Activated CD4-positive, alpha-beta T cell treated with anti-CD3 and anti-CD28 coated beads, Interleukin-2, amount 50 U/mL, for 24 hours (primary cell): Measurements from ENCODE around the gene MYH16.
"Not testable (repeated sequence)": the region's sequence is repeated elsewhere in the genome, so short reads cannot be mapped to it uniquely, and the experiment has no call there.

Experiments used
- DNase-seq, 2 donors: peaks; one replicate each; pipeline ENCODE4 v3.0.0-alpha.2; 2020; ENCODE audit warnings: low read depth in 1 of 2, low spot score in 1 of 2

MYH16 gene

DNA sequence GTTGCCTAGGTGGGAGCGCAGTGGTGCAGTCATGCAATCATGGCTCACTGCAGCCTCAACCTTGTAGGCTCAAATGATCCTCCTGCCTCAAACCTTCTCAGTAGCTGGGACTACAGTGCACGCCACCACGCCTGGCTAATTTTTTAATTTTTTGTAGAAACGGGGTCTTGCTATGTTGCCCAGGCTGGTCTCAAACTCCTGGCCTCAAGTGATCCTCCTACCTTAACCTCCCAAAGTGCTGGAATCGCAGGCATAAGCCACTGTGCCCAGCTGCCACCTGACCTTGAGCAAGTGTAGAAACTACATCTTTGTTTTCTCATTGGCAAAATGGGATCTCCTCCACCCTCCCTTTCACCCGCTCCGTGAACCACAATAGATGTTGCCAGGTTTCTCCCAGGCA lies 15.0 kb upstream of the MYH16 start:
- no peak for DNase-seq

- no peak for DNase-seq
These were observed 14.1 kb upstream of the MYH16 start for GRCh38 chr7:99258501-99258900.

DNA sequence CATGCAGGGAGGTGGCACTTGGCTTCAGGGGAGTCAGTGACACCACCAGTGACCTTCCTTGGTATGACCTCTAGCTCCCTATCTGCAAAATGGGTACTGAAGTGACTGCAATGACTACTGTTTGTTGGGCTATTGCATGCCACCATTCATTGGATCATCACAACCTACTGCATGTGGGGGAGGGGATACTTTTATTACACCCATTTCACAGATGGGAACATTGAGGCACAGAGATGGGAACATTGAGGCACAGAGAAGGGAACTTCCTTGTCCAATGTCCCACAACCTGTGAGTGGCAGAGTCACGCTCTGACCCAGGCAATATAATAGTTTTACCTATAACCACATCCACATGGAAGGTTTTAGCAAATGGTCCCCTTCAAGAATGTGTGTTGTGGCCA lies 12.2 kb upstream of the MYH16 start:
- DNase-seq: no peak

- no peak for DNase-seq
These were observed 11.0 kb upstream of the MYH16 start for GRCh38 chr7:99261646-99262045.

GRCh38 chr7:99265848-99266480 lies 6.7 kb upstream of the MYH16 start:
- no peak for DNase-seq

DNA sequence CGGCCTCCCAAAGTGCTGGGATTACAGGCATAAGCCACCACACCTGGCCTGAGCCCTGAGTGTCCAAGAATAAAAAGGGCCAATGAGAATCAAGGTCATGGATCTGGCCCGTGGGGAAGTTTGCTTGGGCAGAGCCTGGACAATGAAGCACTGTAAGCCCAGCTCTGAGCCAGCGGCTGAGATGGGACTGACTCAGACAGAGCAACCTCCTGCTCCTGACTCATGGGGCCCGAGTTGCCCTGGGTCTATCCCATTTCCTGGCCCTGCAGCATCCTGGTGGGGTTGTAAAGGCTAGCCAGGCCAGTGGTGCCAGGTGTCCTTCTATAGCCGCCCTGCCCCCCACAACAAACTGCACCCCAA lies 5.2 kb upstream of the MYH16 start:
- DNase-seq: no peak

GRCh38 chr7:99267841-99268576 lies 4.6 kb upstream of the MYH16 start:
- DNase-seq: no peak

DNA sequence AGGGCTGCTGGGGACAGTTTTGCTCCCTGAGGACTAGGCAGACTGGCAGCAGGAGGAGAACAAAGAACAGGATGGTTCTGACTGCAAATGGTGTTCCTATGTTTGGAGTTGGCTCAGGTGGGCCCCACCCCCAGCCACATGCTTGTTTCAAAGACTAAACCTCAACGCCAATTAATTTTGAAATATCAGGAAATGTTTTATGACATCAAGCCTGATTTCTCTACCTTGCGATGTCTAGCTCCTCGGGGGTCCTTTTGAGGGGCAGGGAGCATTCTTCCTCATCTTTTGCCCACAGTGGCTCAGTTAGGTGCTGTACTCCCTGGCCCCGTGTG lies 4.1 kb upstream of the MYH16 start:
- DNase-seq: no peak

DNA sequence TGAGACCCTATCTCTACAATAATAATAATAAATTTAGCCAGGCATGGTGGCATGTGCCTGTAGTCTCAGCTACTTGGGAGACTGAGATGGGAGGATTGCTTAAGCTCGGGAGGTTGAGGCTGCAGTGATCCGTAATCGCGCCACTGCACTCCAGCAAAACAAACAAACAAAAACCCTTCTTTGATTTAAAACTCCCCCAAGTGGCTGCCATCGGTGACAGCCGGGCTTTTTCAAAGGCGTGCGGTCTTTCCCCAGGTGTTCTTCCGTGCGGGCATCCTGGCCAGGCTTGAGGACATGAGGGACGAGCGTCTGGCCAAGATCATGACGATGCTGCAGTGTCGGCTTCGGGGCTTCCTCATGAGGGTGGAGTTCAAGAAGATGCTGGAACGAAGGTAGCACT lies 1.9 kb upstream of the MYH16 start:
- no peak for DNase-seq

DNA sequence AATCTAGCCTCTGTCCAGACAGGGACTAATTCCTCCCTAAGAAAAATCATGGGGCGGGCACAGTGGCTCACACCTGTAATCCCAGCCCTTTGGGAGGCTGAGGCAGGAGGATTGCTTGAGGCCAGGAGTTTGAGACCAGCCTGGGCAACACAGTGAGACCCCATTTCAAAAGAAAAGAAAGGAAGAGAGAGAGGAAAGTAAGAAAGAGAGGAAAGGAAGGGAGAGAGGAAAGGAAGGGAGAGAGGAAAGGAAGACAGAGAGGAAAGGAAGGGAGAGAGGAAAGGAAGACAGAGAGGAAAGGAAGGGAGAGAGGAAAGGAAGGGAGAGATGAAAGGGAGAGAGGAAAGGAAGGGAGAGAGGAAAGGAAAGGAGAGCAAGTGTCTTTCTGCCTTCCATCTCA lies 922 bp downstream of the MYH16 start:
- not testable (repeated sequence) for DNase-seq

DNA sequence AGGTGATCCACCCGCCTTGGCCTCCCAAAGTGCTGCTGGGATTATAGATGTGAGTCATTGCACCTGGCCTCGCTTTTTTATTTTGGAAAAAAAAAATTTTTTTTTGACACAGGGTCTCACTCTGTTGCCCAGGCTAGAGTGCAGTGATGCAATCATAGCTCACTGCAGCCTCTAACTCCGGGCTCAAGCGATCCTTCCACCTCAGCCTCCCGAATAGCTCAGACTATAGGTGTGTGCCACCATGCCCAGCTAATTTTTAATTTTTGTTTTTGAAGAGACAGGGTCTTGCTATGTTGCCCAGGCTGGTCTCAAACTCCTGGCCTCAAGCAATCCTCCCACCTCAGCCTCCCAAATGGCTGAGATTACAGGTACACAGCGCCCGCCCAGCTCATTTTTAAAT lies 2.3 kb downstream of the MYH16 start:
- DNase-seq: not testable (repeated sequence)

- DNase-seq: no peak
These were observed 2.9 kb downstream of the MYH16 start for GRCh38 chr7:99275496-99275895.

DNA sequence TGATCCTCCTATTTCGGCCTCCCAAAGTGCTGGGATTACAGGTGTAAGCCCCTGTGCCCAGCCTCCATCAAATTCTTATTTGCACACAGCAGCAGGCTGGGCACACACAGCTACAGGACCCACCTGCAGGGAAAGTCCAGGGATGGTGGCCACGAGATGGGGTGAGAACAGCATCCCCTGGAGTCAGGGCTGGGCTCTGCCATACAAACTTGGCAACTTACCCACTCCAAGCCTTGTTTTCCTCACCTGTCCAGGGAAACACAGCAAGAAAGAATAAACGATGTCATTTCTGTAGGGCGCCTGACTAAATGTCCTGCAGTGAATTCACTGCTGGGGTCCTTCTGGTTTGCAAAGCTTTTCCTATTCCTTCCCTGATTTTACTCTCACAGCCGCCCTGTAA lies 5.5 kb downstream of the MYH16 start:
- DNase-seq: no peak

GRCh38 chr7:99284165-99284564 lies 11.5 kb downstream of the MYH16 start:
- not testable (repeated sequence) for DNase-seq

DNA sequence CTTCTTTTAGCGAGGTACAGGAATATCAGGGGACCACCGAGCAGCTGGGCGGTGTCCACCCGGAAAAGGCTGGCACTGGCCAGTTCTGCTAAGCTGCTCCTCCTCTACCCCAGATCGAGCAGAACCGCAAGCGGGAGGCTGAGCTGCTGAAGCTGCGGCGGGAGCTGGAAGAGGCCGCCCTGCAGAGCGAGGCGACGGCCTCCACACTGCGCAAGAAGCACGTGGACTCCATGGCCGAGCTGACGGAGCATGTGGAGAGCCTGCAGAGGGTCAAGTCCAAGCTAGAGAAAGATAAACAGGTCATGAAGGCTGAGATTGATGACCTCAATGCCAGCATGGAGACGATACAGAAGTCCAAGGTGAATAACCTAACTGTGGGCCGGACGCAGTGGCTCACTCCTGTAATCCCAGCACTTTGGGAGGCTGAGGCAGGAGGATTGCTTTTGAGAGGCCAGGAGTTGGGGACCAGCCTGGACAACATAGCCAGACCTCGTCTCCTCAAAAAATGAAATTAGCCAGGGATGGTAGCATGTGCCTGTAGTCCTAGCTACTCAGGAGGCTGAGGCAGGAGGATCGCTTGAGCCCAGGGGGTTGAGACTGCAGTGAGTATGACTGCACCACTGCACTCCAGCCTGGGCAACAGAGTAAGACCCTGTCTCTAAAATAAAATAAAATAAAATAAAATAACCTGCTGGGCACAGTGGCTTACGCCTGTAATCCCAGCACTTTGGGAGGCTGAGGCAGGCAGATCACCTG lies 15.3 kb downstream of the MYH16 start:
- no peak for DNase-seq

- no peak for DNase-seq
These were observed 16.5 kb downstream of the MYH16 start for GRCh38 chr7:99289185-99289584.

- DNase-seq: not testable (repeated sequence)
These were observed 17.5 kb downstream of the MYH16 start for GRCh38 chr7:99290148-99290547.

DNA sequence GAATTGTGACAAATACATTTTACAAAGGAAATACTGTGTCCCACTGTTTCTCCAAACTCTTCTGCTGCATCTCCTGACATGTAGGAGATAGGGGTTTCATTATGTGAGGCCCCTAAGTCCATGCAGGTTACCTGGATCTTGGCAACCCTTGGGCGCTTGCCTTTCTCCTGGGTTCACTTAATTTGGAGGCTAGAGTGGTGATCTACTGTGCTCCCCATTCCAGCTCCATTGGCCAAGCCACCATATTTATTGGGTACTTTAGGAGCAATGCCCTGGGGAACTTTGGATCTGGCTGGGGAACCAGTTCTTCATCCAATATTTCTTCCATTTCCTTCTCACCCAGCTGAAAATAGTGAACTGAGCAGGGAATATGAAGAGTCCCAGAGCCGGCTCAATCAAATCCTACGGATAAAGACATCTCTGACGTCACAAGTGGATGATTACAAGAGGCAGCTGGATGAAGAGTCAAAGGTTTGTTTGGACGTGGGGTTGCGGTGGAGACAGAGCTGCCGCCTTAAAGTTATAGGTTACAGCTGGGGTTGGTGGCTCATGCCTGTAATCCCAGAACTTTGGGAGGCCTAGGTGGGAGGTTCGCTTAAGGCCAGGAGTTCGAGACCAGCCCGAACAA lies 18.5 kb downstream of the MYH16 start:
- no peak for DNase-seq

DNA sequence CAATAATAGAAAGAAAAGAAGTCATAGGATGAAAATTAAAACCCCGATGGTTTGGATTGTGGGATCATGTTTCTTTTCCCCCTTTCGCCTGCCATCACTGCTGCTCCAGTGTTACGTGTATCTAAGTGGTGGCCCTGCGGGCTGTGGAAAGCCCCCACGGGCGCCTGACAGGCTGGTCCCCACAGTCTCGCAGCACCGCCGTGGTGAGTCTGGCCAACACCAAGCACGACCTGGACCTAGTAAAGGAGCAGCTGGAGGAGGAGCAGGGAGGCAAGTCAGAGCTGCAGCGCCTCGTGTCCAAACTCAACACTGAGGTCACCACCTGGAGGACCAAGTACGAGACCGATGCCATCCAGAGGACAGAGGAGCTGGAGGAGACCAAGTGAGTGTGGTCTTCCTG lies 19.5 kb downstream of the MYH16 start:
- DNase-seq: no peak

GRCh38 chr7:99293167-99293566 lies 20.5 kb downstream of the MYH16 start:
- DNase-seq: no peak

GRCh38 chr7:99293650-99294049 lies 21.0 kb downstream of the MYH16 start:
- DNase-seq: no peak

DNA sequence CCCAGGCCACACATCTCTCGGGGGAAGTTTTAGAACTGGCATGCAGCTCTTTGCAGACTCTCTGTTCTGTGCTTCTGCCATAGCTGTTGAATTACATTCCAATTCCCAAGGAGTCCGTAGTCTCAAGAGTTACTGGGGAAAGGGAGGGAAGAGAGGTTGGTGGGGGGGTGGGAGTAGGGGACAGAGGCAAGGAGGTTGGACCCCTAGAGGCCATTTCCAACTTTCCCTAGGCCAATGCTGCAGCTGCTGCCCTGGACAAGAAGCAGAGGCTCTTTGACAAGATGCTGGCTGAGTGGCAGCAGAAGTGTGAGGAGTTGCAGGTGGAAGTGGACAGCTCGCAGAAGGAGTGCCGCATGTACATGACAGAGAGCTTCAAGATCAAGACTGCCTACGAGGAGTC lies 23.8 kb downstream of the MYH16 start:
- no peak for DNase-seq
